Glutamatergic neuron (in vitro differentiated cells): ENCODE data around the gene IGFBPL1. TPM values are rescaled to one million over a fixed set of nuclear protein-coding genes. Genes with fewer than 3 reads are reported as not detected.

ENCODE experiments used
- DNase-seq: peaks from one replicate; pipeline ENCODE4 v3.0.0; 2022
- H3K27ac Mint-ChIP-seq: one replicate; pipeline ENCODE4 v1.8.0; 2020; ENCODE audit warnings: mild to moderate bottlenecking, mixed read lengths, inconsistent platforms; ENCODE audit not compliant: unreplicated experiment
- H3K27me3 Mint-ChIP-seq: one replicate; pipeline ENCODE4 v1.8.0; 2020; ENCODE audit warnings: mild to moderate bottlenecking, moderate library complexity, mixed read lengths, inconsistent platforms; ENCODE audit not compliant: unreplicated experiment
- H3K36me3 Mint-ChIP-seq: one replicate; pipeline ENCODE4 v1.8.0; 2020; ENCODE audit warnings: mild to moderate bottlenecking, mixed read lengths, inconsistent platforms; ENCODE audit not compliant: unreplicated experiment
- H3K4me1 Mint-ChIP-seq: one replicate; pipeline ENCODE4 v1.8.0; 2020; ENCODE audit warnings: mild to moderate bottlenecking, low read depth, mixed read lengths, inconsistent platforms; ENCODE audit not compliant: unreplicated experiment
- H3K4me3 Mint-ChIP-seq: one replicate; pipeline ENCODE4 v1.8.0; 2020; ENCODE audit warnings: mild to moderate bottlenecking, mixed read lengths, inconsistent platforms; ENCODE audit not compliant: unreplicated experiment
- H3K9me3 Mint-ChIP-seq: one replicate; pipeline ENCODE4 v1.8.0; 2020; ENCODE audit warnings: mild to moderate bottlenecking, moderate library complexity, mixed read lengths, inconsistent platforms; ENCODE audit not compliant: unreplicated experiment
- total RNA-seq: library from RNA; stranded (reverse); fragmentation: NEBNext Ultra II Directional; extraction: Animal tissue kit (Norgen Biotek cat#: 25700); gene quantifications from one replicate; pipeline ENCODE4 v1.2.1, GENCODE V29; 2021; ENCODE audit not compliant: unreplicated experiment
- TF ChIP-seq, protein P1 (sequence below): fragments of 200-600 bp; sonication (generic); IDR thresholded peaks from one replicate; pipeline ENCODE4 v1.5.0; 2021; ENCODE audit not compliant: partially characterized antibody, unreplicated experiment

IGFBPL1 gene
- total RNA-seq, 1 donor from 2014 or later: 590 TPM

DNA sequence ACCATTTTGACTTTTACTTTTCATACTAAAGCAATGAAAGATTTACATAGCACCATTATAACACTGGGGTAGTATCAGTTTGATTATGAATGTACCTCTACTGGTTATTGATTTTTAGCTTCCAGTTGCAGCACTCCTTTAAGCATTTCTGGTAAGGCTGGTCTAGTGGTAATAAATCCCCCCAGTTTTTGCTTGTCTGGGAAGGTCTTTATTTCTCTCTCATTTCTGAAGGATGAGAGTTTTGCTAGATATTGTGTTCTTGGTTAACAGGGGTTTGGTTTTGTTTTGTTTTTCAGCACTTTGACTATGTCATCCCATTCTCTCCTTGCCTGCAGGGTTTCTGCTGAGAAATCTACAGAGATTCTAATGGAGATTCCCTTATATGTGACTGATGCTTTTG, 26.9 kb upstream of the IGFBPL1 start:
- peaks cover 1% of the 10 kb centered on the region for H3K9me3 Mint-ChIP-seq
- no peak for DNase-seq
- peaks cover 6% of the 10 kb centered on the region for H3K4me1 Mint-ChIP-seq
- H3K4me3 Mint-ChIP-seq: no peak overlapping the region
- peaks cover 4% of the 10 kb centered on the region for H3K27me3 Mint-ChIP-seq
- TF ChIP-seq, protein P1, sequence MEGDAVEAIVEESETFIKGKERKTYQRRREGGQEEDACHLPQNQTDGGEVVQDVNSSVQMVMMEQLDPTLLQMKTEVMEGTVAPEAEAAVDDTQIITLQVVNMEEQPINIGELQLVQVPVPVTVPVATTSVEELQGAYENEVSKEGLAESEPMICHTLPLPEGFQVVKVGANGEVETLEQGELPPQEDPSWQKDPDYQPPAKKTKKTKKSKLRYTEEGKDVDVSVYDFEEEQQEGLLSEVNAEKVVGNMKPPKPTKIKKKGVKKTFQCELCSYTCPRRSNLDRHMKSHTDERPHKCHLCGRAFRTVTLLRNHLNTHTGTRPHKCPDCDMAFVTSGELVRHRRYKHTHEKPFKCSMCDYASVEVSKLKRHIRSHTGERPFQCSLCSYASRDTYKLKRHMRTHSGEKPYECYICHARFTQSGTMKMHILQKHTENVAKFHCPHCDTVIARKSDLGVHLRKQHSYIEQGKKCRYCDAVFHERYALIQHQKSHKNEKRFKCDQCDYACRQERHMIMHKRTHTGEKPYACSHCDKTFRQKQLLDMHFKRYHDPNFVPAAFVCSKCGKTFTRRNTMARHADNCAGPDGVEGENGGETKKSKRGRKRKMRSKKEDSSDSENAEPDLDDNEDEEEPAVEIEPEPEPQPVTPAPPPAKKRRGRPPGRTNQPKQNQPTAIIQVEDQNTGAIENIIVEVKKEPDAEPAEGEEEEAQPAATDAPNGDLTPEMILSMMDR: no peak
- no peak overlapping the region for H3K27ac Mint-ChIP-seq
- peaks cover 53% of the 10 kb centered on the region for H3K36me3 Mint-ChIP-seq

GRCh38 chr9:38447703-38448102, 23.4 kb upstream of the IGFBPL1 start:
- TF ChIP-seq, protein P1: no peak
- H3K4me3 Mint-ChIP-seq: no peak overlapping the region
- no peak for DNase-seq
- H3K27me3 Mint-ChIP-seq: peaks cover 4% of the 10 kb centered on the region
- H3K27ac Mint-ChIP-seq: no peak overlapping the region
- peaks cover 31% of the 10 kb centered on the region for H3K36me3 Mint-ChIP-seq
- H3K4me1 Mint-ChIP-seq: no peaks in the 10 kb centered on the region
- no peaks in the 10 kb centered on the region for H3K9me3 Mint-ChIP-seq

GRCh38 chr9:38445154-38446043, 21.1 kb upstream of the IGFBPL1 start:
- Mint-ChIP-seq H3K4me1 (no peaks in the 10 kb centered on the region), H3K9me3 (no peaks in the 10 kb centered on the region), H3K4me3 (no peak overlapping the region), H3K36me3 (peaks cover 12% of the 10 kb centered on the region), H3K27ac (no peak overlapping the region), H3K27me3 (peaks cover 4% of the 10 kb centered on the region)
- no peak for DNase-seq
- TF ChIP-seq, protein P1: no peak

GRCh38 chr9:38443597-38443996, 19.3 kb upstream of the IGFBPL1 start:
- Mint-ChIP-seq H3K4me1 (no peaks in the 10 kb centered on the region), H3K36me3 (peaks cover 11% of the 10 kb centered on the region), H3K4me3 (no peak overlapping the region), H3K27ac (no peak overlapping the region), H3K9me3 (no peaks in the 10 kb centered on the region), H3K27me3 (peaks cover 2% of the 10 kb centered on the region)
- no peak for DNase-seq
- TF ChIP-seq, protein P1: no peak

DNA sequence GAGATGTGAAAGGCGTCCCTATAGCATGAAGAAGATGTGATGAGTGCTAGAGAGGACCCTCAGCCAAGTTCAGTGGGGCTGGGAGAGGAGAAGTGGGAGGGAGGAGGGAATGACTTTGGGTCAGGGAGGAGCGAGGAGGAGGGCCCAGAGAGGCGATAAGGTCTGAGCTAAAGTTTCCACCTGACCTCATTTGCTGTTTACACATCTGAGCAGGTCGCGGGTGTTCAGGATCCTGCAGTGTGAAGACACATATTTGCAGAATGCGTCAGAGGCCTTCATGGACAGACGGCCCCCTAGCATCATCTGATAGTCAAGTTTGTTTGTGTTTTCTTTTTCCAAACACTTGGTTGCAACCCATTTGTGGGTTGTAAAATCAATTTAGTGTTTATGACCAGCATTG, 18.9 kb upstream of the IGFBPL1 start:
- peaks cover 2% of the 10 kb centered on the region for H3K27me3 Mint-ChIP-seq
- TF ChIP-seq, protein P1: no peak
- H3K9me3 Mint-ChIP-seq: no peaks in the 10 kb centered on the region
- H3K36me3 Mint-ChIP-seq: peaks cover 13% of the 10 kb centered on the region
- no peak overlapping the region for H3K4me3 Mint-ChIP-seq
- H3K27ac Mint-ChIP-seq: no peak overlapping the region
- H3K4me1 Mint-ChIP-seq: no peaks in the 10 kb centered on the region
- no peak for DNase-seq
